Mammary epithelial cell (primary cell): ENCODE data around the gene AVPR2.

Source experiments
- CTCF ChIP-seq, 2 donors: IDR thresholded peaks in 1 of 2; conservative IDR thresholded peaks in 1 of 2; 2 replicates each; pipeline ENCODE4 v1.5.1; 2011 to 2012; ENCODE audit warnings: inconsistent platforms in 2 of 2, low read length in 2 of 2, mild to moderate bottlenecking in 2 of 2, control low read depth in 1 of 2, low read depth in 1 of 2; ENCODE audit not compliant: insufficient read depth in 1 of 2; ENCODE audit errors: extremely low read depth in 1 of 2
- EZH2 ChIP-seq: IDR thresholded peaks from 2 replicates; pipeline ENCODE4 v1.6.1; 2012; ENCODE audit warnings: low read length, inconsistent platforms, borderline replicate concordance

GRCh38 chrX:153864101-153864500, 40.4 kb upstream of the AVPR2 start:
- TF ChIP-seq EZH2 (no peak), CTCF (conservative IDR thresholded peaks at IDR 0.05 in 1 of 2, IDR thresholded peaks at IDR 0.05 in 1 of 2; ENCODE audit: extremely low read depth in 1 of 2, insufficient read depth in 1 of 2, low read depth in 1 of 2, low read length in 2 of 2) (no peak)
